Neural progenitor cell (in vitro differentiated cells): ENCODE measurements around the gene FLAD1.

Source experiments
- EZH2phosphoT487 ChIP-seq: fragments of 200-600 bp; sonication (generic); IDR thresholded peaks from 2 replicates; pipeline ENCODE4 v1.6.1; 2017; ENCODE audit warnings: antibody characterized with exemption
- TF ChIP-seq, protein P1 (sequence below): fragments of 200-600 bp; sonication (generic); IDR thresholded peaks from 2 replicates; pipeline ENCODE4 v1.5.1; 2017; ENCODE audit warnings: antibody characterized with exemption, mild to moderate bottlenecking

DNA sequence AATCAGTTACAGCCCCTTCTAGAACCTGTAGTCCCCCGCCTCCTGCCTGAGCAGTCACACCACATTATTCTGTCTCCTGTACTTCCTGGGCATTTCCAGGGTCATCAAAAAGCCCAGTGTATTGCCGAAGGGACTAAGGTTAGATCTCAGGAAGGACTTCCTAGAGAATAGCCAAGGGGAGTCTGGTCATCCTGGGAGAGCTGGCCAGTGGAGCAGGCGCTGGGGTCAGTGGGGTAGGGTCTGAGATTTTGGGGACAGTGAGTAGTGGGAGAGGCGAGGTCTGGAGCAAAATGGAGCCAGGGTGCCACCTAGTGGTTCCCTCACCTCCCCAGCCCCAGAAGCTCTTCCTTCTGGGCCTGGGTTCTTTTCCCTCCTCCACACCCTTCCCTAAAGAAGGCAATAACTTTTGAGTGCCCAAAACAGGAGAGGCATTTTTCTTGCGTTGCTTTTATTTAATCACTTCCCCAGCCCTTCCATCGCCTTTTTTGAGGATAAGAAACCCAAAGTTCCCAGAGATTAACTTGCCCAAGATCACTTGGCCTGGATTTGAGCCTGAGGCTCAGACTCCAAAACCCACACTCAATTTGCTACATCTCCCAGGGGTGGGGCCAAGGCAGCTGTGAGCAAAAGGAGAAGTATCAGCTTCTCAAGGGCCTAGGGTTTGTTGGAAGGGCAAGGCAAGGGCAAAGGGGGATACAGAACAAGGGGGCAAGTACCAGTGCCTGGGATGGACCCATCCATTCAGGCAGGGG lies 39.3 kb upstream of the FLAD1 start:
- TF ChIP-seq, protein P1, sequence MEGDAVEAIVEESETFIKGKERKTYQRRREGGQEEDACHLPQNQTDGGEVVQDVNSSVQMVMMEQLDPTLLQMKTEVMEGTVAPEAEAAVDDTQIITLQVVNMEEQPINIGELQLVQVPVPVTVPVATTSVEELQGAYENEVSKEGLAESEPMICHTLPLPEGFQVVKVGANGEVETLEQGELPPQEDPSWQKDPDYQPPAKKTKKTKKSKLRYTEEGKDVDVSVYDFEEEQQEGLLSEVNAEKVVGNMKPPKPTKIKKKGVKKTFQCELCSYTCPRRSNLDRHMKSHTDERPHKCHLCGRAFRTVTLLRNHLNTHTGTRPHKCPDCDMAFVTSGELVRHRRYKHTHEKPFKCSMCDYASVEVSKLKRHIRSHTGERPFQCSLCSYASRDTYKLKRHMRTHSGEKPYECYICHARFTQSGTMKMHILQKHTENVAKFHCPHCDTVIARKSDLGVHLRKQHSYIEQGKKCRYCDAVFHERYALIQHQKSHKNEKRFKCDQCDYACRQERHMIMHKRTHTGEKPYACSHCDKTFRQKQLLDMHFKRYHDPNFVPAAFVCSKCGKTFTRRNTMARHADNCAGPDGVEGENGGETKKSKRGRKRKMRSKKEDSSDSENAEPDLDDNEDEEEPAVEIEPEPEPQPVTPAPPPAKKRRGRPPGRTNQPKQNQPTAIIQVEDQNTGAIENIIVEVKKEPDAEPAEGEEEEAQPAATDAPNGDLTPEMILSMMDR = peak; percentile 78
- no peak for TF ChIP-seq EZH2phosphoT487
